DMS 273 treated with DMSO at 0.1 percent for 48 hours (cell line): ENCODE measurements around the gene GLT1D1.

ENCODE experiments used
- DNase-seq: peaks from one replicate; lab custom pipeline; 2025; lab: John Stamatoyannopoulos, UW

GLT1D1 gene

GRCh38 chr12:129002427-129002826, 149.1 kb downstream of the GLT1D1 start:
- no peak for DNase-seq

GRCh38 chr12:129005416-129005815, 152.1 kb downstream of the GLT1D1 start:
- DNase-seq = no peak

GRCh38 chr12:129005829-129006228, 152.6 kb downstream of the GLT1D1 start:
- no peak for DNase-seq

GRCh38 chr12:129009833-129010622, 156.8 kb downstream of the GLT1D1 start:
- DNase-seq = no peak

GRCh38 chr12:129016159-129016558, 162.9 kb downstream of the GLT1D1 start:
- no peak for DNase-seq

GRCh38 chr12:129025055-129025454, 171.8 kb downstream of the GLT1D1 start:
- DNase-seq = no peak

- no peak for DNase-seq
Observed at GRCh38 chr12:129028844-129029243, 175.6 kb downstream of the GLT1D1 start.
